H9 (cell line): Measurements from ENCODE around the gene NIPSNAP3A. TPM values are rescaled to one million over a fixed set of nuclear protein-coding genes. Genes with fewer than 3 reads are reported as not detected.

ENCODE experiments used
- DNase-seq: peaks from one replicate; pipeline ENCODE4 v3.0.0-alpha.2; 2017
- H2AFZ ChIP-seq: one replicate; pipeline ENCODE4 v1.6.1; 2013; ENCODE audit warnings: mild to moderate bottlenecking, low read length, control low read depth, moderate library complexity
- H2AK5ac ChIP-seq: 2 replicates; pipeline ENCODE4 v1.6.1; 2013; ENCODE audit warnings: low read length, control low read depth, mixed read lengths; ENCODE audit not compliant: insufficient read length
- H2BK120ac ChIP-seq: one replicate; pipeline ENCODE4 v1.6.1; 2013; ENCODE audit warnings: low read depth, mild to moderate bottlenecking, low read length, control low read depth, inconsistent platforms; ENCODE audit not compliant: poor library complexity, severe bottlenecking
- H2BK12ac ChIP-seq: 2 replicates; pipeline ENCODE4 v1.6.1; 2013; ENCODE audit warnings: low read length, control low read depth, mixed read lengths, low read depth; ENCODE audit not compliant: insufficient read length
- H2BK15ac ChIP-seq: 2 replicates; pipeline ENCODE4 v1.6.1; 2013; ENCODE audit warnings: low read depth, low read length, control low read depth
- H2BK20ac ChIP-seq: one replicate; pipeline ENCODE4 v1.6.1; 2013; ENCODE audit warnings: low read depth, mild to moderate bottlenecking, low read length, control low read depth, inconsistent platforms; ENCODE audit not compliant: poor library complexity, severe bottlenecking
- H2BK5ac ChIP-seq: 2 replicates; pipeline ENCODE4 v1.6.1; 2013; ENCODE audit warnings: low read length, control low read depth, mixed read lengths; ENCODE audit not compliant: insufficient read length
- H3K14ac ChIP-seq: 2 replicates; pipeline ENCODE4 v1.6.1; 2013; ENCODE audit warnings: low read length, control low read depth; ENCODE audit not compliant: insufficient read depth
- H3K18ac ChIP-seq: 2 replicates; pipeline ENCODE4 v1.6.1; 2013; ENCODE audit warnings: low read depth, mild to moderate bottlenecking, mixed read lengths, low read length, control low read depth; ENCODE audit not compliant: insufficient read length
- H3K23ac ChIP-seq: 2 replicates; pipeline ENCODE4 v1.6.1; 2013; ENCODE audit warnings: low read length, control low read depth, mixed read lengths, low read depth; ENCODE audit not compliant: insufficient read length
- H3K23me2 ChIP-seq: 2 replicates; pipeline ENCODE4 v1.6.1; 2013; ENCODE audit warnings: low read depth, mild to moderate bottlenecking, mixed read lengths, low read length, control low read depth; ENCODE audit not compliant: insufficient read length, poor library complexity, severe bottlenecking
- H3K27ac ChIP-seq: 2 replicates; pipeline ENCODE4 v1.5.1; 2013; ENCODE audit warnings: low read length, control low read depth, mixed read lengths, low read depth; ENCODE audit not compliant: insufficient read length
- H3K27me3 ChIP-seq: 2 replicates; pipeline ENCODE4 v1.6.1; 2013; ENCODE audit warnings: low read length, control low read depth, inconsistent platforms; ENCODE audit not compliant: insufficient read depth
- H3K4ac ChIP-seq: 2 replicates; pipeline ENCODE4 v1.6.1; 2013; ENCODE audit warnings: low read depth, mild to moderate bottlenecking, control low read depth, inconsistent platforms, low read length, moderate library complexity
- H3K4me1 ChIP-seq: 2 replicates; pipeline ENCODE4 v1.6.1; 2013; ENCODE audit warnings: low read length, control low read depth, inconsistent platforms; ENCODE audit not compliant: insufficient read depth
- H3K4me2 ChIP-seq: 2 replicates; pipeline ENCODE4 v1.6.1; 2013; ENCODE audit warnings: low read length, control low read depth, mixed read lengths; ENCODE audit not compliant: insufficient read length, insufficient read depth
- H3K56ac ChIP-seq: 2 replicates; pipeline ENCODE4 v1.6.1; 2013; ENCODE audit warnings: low read depth, mild to moderate bottlenecking, mixed read lengths, low read length, control low read depth; ENCODE audit not compliant: insufficient read length
- H3K79me1 ChIP-seq: 2 replicates; pipeline ENCODE4 v1.6.1; 2013; ENCODE audit warnings: low read depth, mild to moderate bottlenecking, moderate library complexity, low read length, control low read depth, inconsistent platforms; ENCODE audit not compliant: insufficient read depth, poor library complexity, severe bottlenecking
- H3K79me2 ChIP-seq: 2 replicates; pipeline ENCODE4 v1.6.1; 2013; ENCODE audit warnings: low read length, control low read depth, inconsistent platforms; ENCODE audit not compliant: insufficient read depth
- H3K9ac ChIP-seq: 2 replicates; pipeline ENCODE4 v1.6.1; 2013; ENCODE audit warnings: low read length, control low read depth, mixed read lengths; ENCODE audit not compliant: insufficient read length; ENCODE audit errors: extremely low read depth
- H3K9me3 ChIP-seq: one replicate; pipeline ENCODE4 v1.6.1; 2013; ENCODE audit warnings: low read depth, low read length, inconsistent platforms; ENCODE audit not compliant: control insufficient read depth
- H3T11ph ChIP-seq: one replicate; pipeline ENCODE4 v1.6.1; 2013; ENCODE audit warnings: mild to moderate bottlenecking, low read length, control low read depth, inconsistent platforms
- H4K20me1 ChIP-seq: one replicate; pipeline ENCODE4 v1.6.1; 2013; ENCODE audit not compliant: control insufficient read depth, insufficient read length, insufficient read depth
- H4K5ac ChIP-seq: 2 replicates; pipeline ENCODE4 v1.6.1; 2013; ENCODE audit warnings: low read depth, mild to moderate bottlenecking, mixed read lengths, low read length, control low read depth; ENCODE audit not compliant: insufficient read length
- H4K8ac ChIP-seq: replicated peaks from 2 replicates; pipeline ENCODE4 v1.6.1; 2013; ENCODE audit warnings: low read length, control low read depth, mixed read lengths, low read depth; ENCODE audit not compliant: insufficient read length
- H4K91ac ChIP-seq: 2 replicates; pipeline ENCODE4 v1.6.1; 2013; ENCODE audit warnings: low read depth, mild to moderate bottlenecking, moderate library complexity, mixed read lengths, low read length, control low read depth; ENCODE audit not compliant: insufficient read length
- H3K27ac Mint-ChIP-seq, 3 experiments: 2 replicates in 2 of 3; 3 replicates in 1 of 3; pipeline ENCODE4 v1.8.0; 2020 to 2021; ENCODE audit warnings: mixed read lengths in 3 of 3, mild to moderate bottlenecking in 1 of 3, moderate library complexity in 1 of 3
- H3K27me3 Mint-ChIP-seq: 2 replicates; pipeline ENCODE4 v1.8.0; 2021; ENCODE audit warnings: low read depth, mild to moderate bottlenecking, moderate library complexity, mixed read lengths
- H3K36me3 Mint-ChIP-seq, 3 experiments: 2 replicates in 2 of 3; 3 replicates in 1 of 3; pipeline ENCODE4 v1.8.0; 2020 to 2021; ENCODE audit warnings: low read depth in 3 of 3, mixed read lengths in 3 of 3; ENCODE audit not compliant: insufficient read depth in 1 of 3
- H3K4me1 Mint-ChIP-seq, 2 experiments: 2 replicates each; pipeline ENCODE4 v1.8.0; 2020; ENCODE audit warnings: mixed read lengths in 2 of 2
- H3K4me3 Mint-ChIP-seq, 2 experiments: 2 replicates in 1 of 2; 3 replicates in 1 of 2; pipeline ENCODE4 v1.8.0; 2020 to 2021; ENCODE audit warnings: mild to moderate bottlenecking in 2 of 2, mixed read lengths in 2 of 2, moderate library complexity in 1 of 2
- H3K9me3 Mint-ChIP-seq, 2 experiments: 2 replicates in 1 of 2; 3 replicates in 1 of 2; pipeline ENCODE4 v1.8.0; 2020; ENCODE audit warnings: mild to moderate bottlenecking in 2 of 2, mixed read lengths in 2 of 2, moderate library complexity in 1 of 2
- CTCF ChIP-seq: fragments of 200-600 bp; sonication (generic); conservative IDR thresholded peaks from 3 replicates; pipeline ENCODE4 v1.8.0; 2021; ENCODE audit warnings: antibody characterized with exemption, mild to moderate bottlenecking
- WGBS: extraction: QIAGEN DNeasy Blood & Tissue Kit; methylation state at CpG from one replicate; pipeline ENCODE4 v1.1.7; 2013; ENCODE audit warnings: missing lambda C conversion rate, low lambda C conversion rate, mixed read lengths; ENCODE audit not compliant: insufficient read length; ENCODE audit errors: extremely low coverage; 5-methylcytosine and 5-hydroxymethylcytosine counted together
- total RNA-seq: library from RNA; stranded (reverse); gene quantifications from 2 replicates; pipeline ENCODE4 v1.2.1, GENCODE V29; 2021

The NIPSNAP3A gene
- total RNA-seq, 1 experiment from 2014 or later, result 13.9 TPM

- Mint-ChIP-seq H3K27me3 (no peaks in the 10 kb centered on the region; the same call in 1 of the 2 replicates), H3K36me3 (peaks cover 0 to 12% (median 12%) of the 10 kb centered on the region in 3 experiments; a peak in 4 of 7 replicates)
- H3K4me1 ChIP-seq, result no peaks in the 10 kb centered on the region
Observed at GRCh38 chr9:104779334-104779733, 31.9 kb downstream of the NIPSNAP3A start.

More at GRCh38 chr9:104779334-104779733, 31.9 kb downstream of the NIPSNAP3A start:
- no peak overlapping the region for H2BK12ac ChIP-seq
- no peak overlapping the region for H2BK15ac ChIP-seq
- H3K4me2 ChIP-seq, result no peak overlapping the region
- no peak overlapping the region for H4K8ac ChIP-seq
- no peak overlapping the region for H3K56ac ChIP-seq
- Mint-ChIP-seq H3K9me3 (no peaks in the 10 kb centered on the region), H3K4me1 (no peaks in the 10 kb centered on the region), H3K27ac (no peak overlapping the region), H3K4me3 (no peak overlapping the region)
- no peak overlapping the region for H4K91ac ChIP-seq
- H4K20me1 ChIP-seq, result no peaks in the 10 kb centered on the region
- DNase-seq, result no peak
- H3K23me2 ChIP-seq, result no peaks in the 10 kb centered on the region
- H2BK20ac ChIP-seq, result no peak overlapping the region
- H3K18ac ChIP-seq, result no peak overlapping the region
- no peak overlapping the region for H3K27ac ChIP-seq
- no peak overlapping the region for H3T11ph ChIP-seq
- no peak overlapping the region for H3K23ac ChIP-seq
- TF ChIP-seq CTCF, result no peak
- WGBS, result no CpG with 5 or more reads among the region's 1 CpG
- no peaks in the 10 kb centered on the region for H3K79me1 ChIP-seq
- H3K14ac ChIP-seq, result no peak overlapping the region
- H2AFZ ChIP-seq, result no peak overlapping the region
- no peak overlapping the region for H2BK5ac ChIP-seq
- no peak overlapping the region for H4K5ac ChIP-seq
- H2BK120ac ChIP-seq, result no peak overlapping the region
- no peak overlapping the region for H3K9ac ChIP-seq
- H3K27me3 ChIP-seq, result no peaks in the 10 kb centered on the region
- no peaks in the 10 kb centered on the region for H3K9me3 ChIP-seq
- H3K4ac ChIP-seq, result no peak overlapping the region
- H3K79me2 ChIP-seq, result no peaks in the 10 kb centered on the region
- no peak overlapping the region for H2AK5ac ChIP-seq
